H1 (cell line): ENCODE results near the gene TMED5. TPM values are rescaled to one million over a fixed set of nuclear protein-coding genes. Genes with fewer than 3 reads are reported as not detected.

Experiments
- CTCF ChIA-PET: fragments of 300-600 bp; sonication (Branson Sonifier 250); formaldehyde crosslinking; loops from one replicate; lab custom pipeline; 2021; ENCODE audit not compliant: partially characterized antibody; lab: Charles Lee
- POLR2A ChIA-PET: fragments of 300-600 bp; sonication (Branson Sonifier 250); formaldehyde crosslinking; loops from one replicate; lab custom pipeline; 2021; ENCODE audit warnings: inconsistent platforms; ENCODE audit not compliant: partially characterized antibody; lab: Charles Lee
- DNase-seq, 2 experiments: peaks; one replicate each; pipeline versions ENCODE4 v3.0.0 to v3.0.0-alpha.2; 2010 to 2022; ENCODE audit warnings: low spot score in 2 of 2, low read depth in 1 of 2, mixed read lengths in 1 of 2
- FAIRE-seq: peaks from 2 replicates; lab custom pipeline; 2011; peaks lifted over from hg19 to GRCh38; lab: Jason Lieb, UNC
- H2AFZ ChIP-seq: 2 replicates; pipeline ENCODE4 v1.8.1; 2012; ENCODE audit warnings: low read length, inconsistent platforms
- H2AK5ac ChIP-seq: 2 replicates; pipeline ENCODE4 v1.6.1; 2013; ENCODE audit warnings: low read depth, low read length
- H2BK120ac ChIP-seq: replicated peaks from 2 replicates; pipeline ENCODE3; 2013; ENCODE audit warnings: low read depth, low read length, inconsistent platforms
- H2BK12ac ChIP-seq: 2 replicates; pipeline ENCODE4 v1.6.1; 2013; ENCODE audit warnings: low read depth, low read length
- H2BK15ac ChIP-seq: 2 replicates; pipeline ENCODE4 v1.6.1; 2013; ENCODE audit warnings: low read length
- H2BK20ac ChIP-seq: 2 replicates; pipeline ENCODE4 v1.6.1; 2013; ENCODE audit warnings: low read length
- H2BK5ac ChIP-seq: 2 replicates; pipeline ENCODE4 v1.6.1; 2013; ENCODE audit warnings: low read depth, low read length
- H3K14ac ChIP-seq: 2 replicates; pipeline ENCODE4 v1.6.1; 2013; ENCODE audit warnings: inconsistent platforms; ENCODE audit not compliant: insufficient read length
- H3K18ac ChIP-seq: 2 replicates; pipeline ENCODE4 v1.6.1; 2013; ENCODE audit warnings: low read length; ENCODE audit errors: extremely low read depth
- H3K23ac ChIP-seq: 2 replicates; pipeline ENCODE4 v1.6.1; 2013; ENCODE audit warnings: inconsistent platforms; ENCODE audit not compliant: insufficient read length
- H3K23me2 ChIP-seq: 2 replicates; pipeline ENCODE4 v1.6.1; 2013; ENCODE audit warnings: low read depth, low read length
- H3K27ac ChIP-seq: 2 replicates; pipeline ENCODE4 v1.6.1; 2011; ENCODE audit warnings: low read depth, low read length, inconsistent platforms
- H3K27me3 ChIP-seq, 4 experiments: replicated peaks in 1 of 4; 1 replicate in 1 of 4; 2 replicates in 3 of 4; pipeline versions ENCODE4 v1.6.1 to v1.8.1; 2011 to 2013; ENCODE audit warnings: low read length in 3 of 4, mild to moderate bottlenecking in 3 of 4, inconsistent platforms in 2 of 4, mixed read lengths in 2 of 4, moderate library complexity in 1 of 4; ENCODE audit not compliant: control insufficient read depth in 3 of 4, insufficient read depth in 3 of 4; ENCODE audit errors: extremely low read depth in 1 of 4
- H3K36me3 ChIP-seq, 4 experiments: 2 replicates each; pipeline versions ENCODE4 v1.6.1 to v1.8.1; 2011 to 2013; ENCODE audit warnings: mild to moderate bottlenecking in 4 of 4, low read length in 3 of 4, moderate library complexity in 2 of 4, control low read depth in 1 of 4, inconsistent platforms in 1 of 4; ENCODE audit not compliant: insufficient read depth in 4 of 4, control insufficient read depth in 2 of 4
- H3K4ac ChIP-seq: replicated peaks from 2 replicates; pipeline ENCODE3; 2013; ENCODE audit warnings: low read length, low read depth, mixed read lengths, inconsistent platforms; ENCODE audit not compliant: insufficient read length
- H3K4me1 ChIP-seq, 4 experiments: replicated peaks in 1 of 4; 1 replicate in 1 of 4; 2 replicates in 3 of 4; pipeline versions ENCODE4 v1.6.1 to v1.8.1; 2011 to 2013; ENCODE audit warnings: low read length in 3 of 4, inconsistent platforms in 2 of 4, mixed read lengths in 1 of 4; ENCODE audit not compliant: insufficient read depth in 4 of 4, control insufficient read depth in 3 of 4
- H3K4me2 ChIP-seq, 2 experiments: 2 replicates each; pipeline versions ENCODE4 v1.6.1 to v1.8.1; 2011 to 2013; ENCODE audit warnings: low read depth in 2 of 2, low read length in 2 of 2, control low read depth in 1 of 2, inconsistent platforms in 1 of 2, mild to moderate bottlenecking in 1 of 2; ENCODE audit not compliant: insufficient read depth in 1 of 2
- H3K4me3 ChIP-seq, 4 experiments: fragments of 200-600, 300-600 bp in 1 of 4; sonication (generic), shearing (Covaris generic), sonication (Bioruptor Twin) in 1 of 4; 2 replicates each; pipeline versions ENCODE4 v1.5.1 to v1.8.1; 2011 to 2016; ENCODE audit warnings: low read length in 4 of 4, low read depth in 3 of 4, control low read depth in 2 of 4, inconsistent platforms in 2 of 4, mild to moderate bottlenecking in 2 of 4, mixed read lengths in 1 of 4, moderate library complexity in 1 of 4; ENCODE audit not compliant: insufficient read depth in 2 of 4; ENCODE audit errors: extremely low read depth in 1 of 4
- H3K56ac ChIP-seq: replicated peaks from 2 replicates; pipeline ENCODE3; 2013; ENCODE audit warnings: low read depth, mild to moderate bottlenecking, mixed read lengths, low read length, inconsistent platforms; ENCODE audit not compliant: insufficient read length
- H3K79me1 ChIP-seq: 2 replicates; pipeline ENCODE4 v1.6.1; 2013; ENCODE audit warnings: low read depth, low read length, control low read depth
- H3K79me2 ChIP-seq, 2 experiments: 2 replicates each; pipeline versions ENCODE4 v1.6.1 to v1.8.1; 2012 to 2013; ENCODE audit warnings: low read length in 2 of 2, mild to moderate bottlenecking in 2 of 2, inconsistent platforms in 1 of 2; ENCODE audit not compliant: insufficient read depth in 2 of 2, control insufficient read depth in 1 of 2
- H3K9ac ChIP-seq, 4 experiments: replicated peaks in 1 of 4; 1 replicate in 1 of 4; 2 replicates in 3 of 4; pipeline versions ENCODE4 v1.6.1 to v1.8.1; 2011 to 2013; ENCODE audit warnings: low read depth in 3 of 4, low read length in 3 of 4, control low read depth in 2 of 4, mild to moderate bottlenecking in 2 of 4, moderate library complexity in 2 of 4, inconsistent platforms in 1 of 4; ENCODE audit errors: extremely low read depth in 1 of 4
- H3K9me3 ChIP-seq, 2 experiments: 2 replicates each; pipeline versions ENCODE4 v1.6.1 to v1.8.1; 2012 to 2013; ENCODE audit warnings: mild to moderate bottlenecking in 2 of 2, moderate library complexity in 2 of 2, control low read depth in 1 of 2, inconsistent platforms in 1 of 2, low read depth in 1 of 2, low read length in 1 of 2, mixed read lengths in 1 of 2; ENCODE audit not compliant: insufficient read depth in 2 of 2
- H4K20me1 ChIP-seq, 2 experiments: replicated peaks in 1 of 2; 2 replicates each; pipeline versions ENCODE3 to v1.8.1; 2011 to 2013; ENCODE audit warnings: inconsistent platforms in 2 of 2, low read length in 2 of 2, mild to moderate bottlenecking in 1 of 2; ENCODE audit not compliant: insufficient read depth in 2 of 2, control insufficient read depth in 1 of 2
- H4K5ac ChIP-seq: 2 replicates; pipeline ENCODE4 v1.6.1; 2013; ENCODE audit warnings: low read length, low read depth, mixed read lengths, inconsistent platforms; ENCODE audit not compliant: insufficient read length
- H4K8ac ChIP-seq: 2 replicates; pipeline ENCODE4 v1.8.0; 2013; ENCODE audit warnings: mild to moderate bottlenecking, moderate library complexity, low read length, inconsistent platforms; ENCODE audit not compliant: insufficient read depth; ENCODE audit errors: extremely low read depth
- H4K91ac ChIP-seq: replicated peaks from 2 replicates; pipeline ENCODE3; 2013; ENCODE audit warnings: low read length, mixed read lengths, inconsistent platforms; ENCODE audit not compliant: insufficient read length
- ATF2 ChIP-seq: IDR thresholded peaks from 2 replicates; pipeline ENCODE4 v1.6.1; 2012; ENCODE audit warnings: low read length, inconsistent platforms
- BACH1 ChIP-seq: IDR thresholded peaks from 2 replicates; pipeline ENCODE4 v1.6.1; 2012; ENCODE audit warnings: low read length, improper control_type of control experiment
- BCL11A ChIP-seq, 2 experiments: IDR thresholded peaks; one replicate each; pipeline ENCODE4 v1.6.1; 2011; ENCODE audit warnings: low read depth in 2 of 2, low read length in 2 of 2, mild to moderate bottlenecking in 2 of 2
- CTBP2 ChIP-seq: IDR thresholded peaks from 2 replicates; pipeline ENCODE4 v1.7.0; 2011; ENCODE audit warnings: borderline replicate concordance, mild to moderate bottlenecking, moderate library complexity, mixed read lengths, low read length; ENCODE audit not compliant: insufficient read depth, insufficient read length
- EP300 ChIP-seq, 2 experiments: IDR thresholded peaks; 1 replicate in 1 of 2; 2 replicates in 1 of 2; pipeline ENCODE4 v1.6.1; 2011 to 2012; ENCODE audit warnings: low read depth in 2 of 2, low read length in 2 of 2, mild to moderate bottlenecking in 2 of 2, borderline replicate concordance in 1 of 2, inconsistent platforms in 1 of 2, moderate library complexity in 1 of 2
- HDAC6 ChIP-seq: IDR thresholded peaks from one replicate; pipeline ENCODE4 v1.7.1; 2012; ENCODE audit warnings: low read depth, mild to moderate bottlenecking, inconsistent platforms, low read length, moderate library complexity
- NANOG ChIP-seq: IDR thresholded peaks from 2 replicates; pipeline ENCODE4 v1.6.1; 2011; ENCODE audit warnings: low read length, low read depth, mild to moderate bottlenecking, inconsistent platforms; ENCODE audit not compliant: insufficient read depth, poor library complexity, severe bottlenecking
- NRF1 ChIP-seq: IDR thresholded peaks from 2 replicates; pipeline ENCODE4 v1.6.1; 2011; ENCODE audit warnings: mild to moderate bottlenecking, low read depth, low read length, improper control_type of control experiment
- RXRA ChIP-seq: IDR thresholded peaks from 2 replicates; pipeline ENCODE4 v1.6.1; 2011; ENCODE audit warnings: low read depth, mild to moderate bottlenecking, low read length, moderate library complexity; ENCODE audit not compliant: insufficient read depth
- SIRT6 ChIP-seq: IDR thresholded peaks from one replicate; pipeline ENCODE4 v1.7.1; 2012; ENCODE audit warnings: low read length, inconsistent platforms
- SP4 ChIP-seq: IDR thresholded peaks from 2 replicates; pipeline ENCODE4 v1.6.1; 2012; ENCODE audit warnings: low read length, inconsistent platforms
- polyA plus RNA-seq, 7 experiments: library from polyadenylated mRNA; depleted of rRNA in 3 of 7; stranded (reverse) in 5 of 7; unstranded in 2 of 7; fragments of >200 nt in 5 of 7; fragments of 200-250 nt in 2 of 7; gene quantifications; 1 replicate in 5 of 7; 2 replicates in 1 of 7; 4 replicates in 1 of 7; pipeline versions ENCODE4 v1.2.1 to v1.2.3, GENCODE V29; 2011 to 2013; ENCODE audit warnings: missing spikeins in 2 of 7, mixed read lengths in 2 of 7
- total RNA-seq: library from RNA; stranded (reverse); fragmentation: NEBNext Ultra II Directional; extraction: Animal tissue kit (Norgen Biotek cat#: 25700); gene quantifications from 2 replicates; pipeline ENCODE4 v1.2.1, GENCODE V29; 2021

The TMED5 gene
- total and polyA plus RNA-seq, 2 of the 8 experiments (the other 6 are each of a cell fraction or from before 2014, with no cell fraction given) = 14.8 to 32.8 TPM

- Histone ChIP-seq H3K36me3 (peaks cover 4 to 71% (median 33%) of the 10 kb centered on the region in 4 experiments; a peak in 7 of 8 replicates), H4K20me1 (peaks cover 0 to 1% of the 10 kb centered on the region in 2 experiments), H2BK20ac (no peak overlapping the region), H3K23ac (no peak overlapping the region), H3K23me2 (no peaks in the 10 kb centered on the region), H3K18ac (no peak overlapping the region), H3K79me1 (0 out of 2 replicates have a peak, but pooled peaks cover 3% of the 10 kb centered on the region), H3K4ac (no peak overlapping the region), H2BK15ac (no peak overlapping the region), H4K91ac (no peak overlapping the region), H3K4me2 (no peak overlapping the region), H2BK120ac (no peak overlapping the region), H2AFZ (no peak overlapping the region), H3K56ac (no peak overlapping the region), H3K27ac (no peak overlapping the region), H3K79me2 (peaks cover 0 to 20% of the 10 kb centered on the region in 2 experiments; a peak in 2 of 4 replicates), H3K4me1 (peaks cover 0 to 6% (median 2%) of the 10 kb centered on the region in 4 experiments; a peak in 3 of 7 replicates), H3K14ac (no peak overlapping the region), H2AK5ac (no peak overlapping the region), H3K9me3 (no peaks in the 10 kb centered on the region), H2BK5ac (no peak overlapping the region), H4K5ac (no peak overlapping the region), H3K9ac (no peak overlapping the region), H3K4me3 (no peak overlapping the region), H2BK12ac (no peak overlapping the region), H4K8ac (no peak overlapping the region), H3K27me3 (no peaks in the 10 kb centered on the region)
- POLR2A ChIA-PET = no interaction called here
- DNase-seq (no peak), FAIRE-seq (no peak)
- CTCF ChIA-PET = interaction anchor here (1.4 kb wide), 1 partner anchor 262 kb away, joined by 3 read pairs; no protein-coding TSS in a partner anchor
- TF ChIP-seq SP4 (no peak), RXRA (no peak), NANOG (no peak), HDAC6 (no peak), ATF2 (no peak), NRF1 (no peak), BACH1 (no peak), BCL11A (IDR thresholded peaks at IDR 0.05; ENCODE audit: low read depth in 2 of 2, low read length in 2 of 2) (no peak), EP300 (IDR thresholded peaks at IDR 0.05; ENCODE audit: borderline replicate concordance in 1 of 2, low read depth in 2 of 2, low read length in 2 of 2) (no peak), SIRT6 (no peak), CTBP2 (no peak)
These were observed 59.6 kb downstream of the TMED5 start for GRCh38 chr1:93120614-93121013.
